Dendritic cell treated with granulocyte-macrophage colony-stimulating factor and Interleukin-4, amounts not matched to agents 40 ng/mL and 50 ng/mL, for 4 days (primary cell): ENCODE data around the gene MBTPS1.

ENCODE experiments used
- H3K27ac Mint-ChIP-seq: one replicate; pipeline ENCODE4 v1.8.0; 2022; ENCODE audit warnings: mild to moderate bottlenecking, mixed read lengths
- H3K27me3 Mint-ChIP-seq: one replicate; pipeline ENCODE4 v1.8.0; 2022; ENCODE audit warnings: mild to moderate bottlenecking, mixed read lengths
- H3K36me3 Mint-ChIP-seq: one replicate; pipeline ENCODE4 v1.8.0; 2022; ENCODE audit warnings: low read depth, mixed read lengths
- H3K4me1 Mint-ChIP-seq: one replicate; pipeline ENCODE4 v1.8.0; 2022; ENCODE audit warnings: low read depth, mixed read lengths
- H3K4me3 Mint-ChIP-seq: one replicate; pipeline ENCODE4 v1.8.0; 2022; ENCODE audit warnings: mild to moderate bottlenecking, moderate library complexity, mixed read lengths
- H3K9me3 Mint-ChIP-seq: one replicate; pipeline ENCODE4 v1.8.0; 2022; ENCODE audit warnings: mixed read lengths
- intact Hi-C: fragments of 100-400 bp; cut with micrococcal nuclease; formaldehyde crosslinking; loops from one replicate; pipeline ENCODE4 v1.15.0; 2022

The MBTPS1 gene

DNA sequence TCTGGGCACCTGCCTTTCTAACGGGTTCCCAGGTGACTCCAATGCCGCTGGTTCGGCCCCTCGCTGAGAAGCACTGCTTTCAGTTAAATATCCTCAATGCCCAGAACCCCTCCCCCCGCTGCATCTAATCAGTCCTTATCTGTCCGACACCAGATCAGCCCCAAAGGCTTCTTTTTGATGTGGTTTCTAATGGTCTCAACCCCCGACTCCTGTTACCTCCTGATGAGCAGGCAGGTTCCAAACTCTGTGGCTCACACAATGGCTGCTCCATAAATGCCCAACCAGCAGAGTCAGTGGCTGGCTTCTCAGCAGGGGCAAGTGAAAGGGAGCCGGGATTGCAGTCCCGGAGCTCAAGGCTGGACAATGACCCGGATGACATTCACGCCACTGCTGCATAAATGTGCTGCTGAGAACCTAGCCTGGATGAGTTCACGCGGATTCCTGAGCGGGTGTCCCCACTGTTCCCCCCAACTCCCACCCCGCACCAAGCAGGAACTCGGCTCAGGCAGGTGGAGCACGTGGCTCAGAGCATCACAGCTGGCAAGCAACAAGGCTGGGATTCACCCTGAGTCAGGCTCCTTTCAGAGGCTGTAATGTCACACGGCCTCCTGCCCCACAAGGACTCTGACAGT is 73.1 kb downstream of the MBTPS1 start:
- intact Hi-C loops: no loop called here
- no peak overlapping the region for H3K4me3 Mint-ChIP-seq
- H3K36me3 Mint-ChIP-seq: peaks cover 16% of the 10 kb centered on the region
- H3K9me3 Mint-ChIP-seq: no peaks in the 10 kb centered on the region
- H3K27ac Mint-ChIP-seq: no peak overlapping the region
- peaks cover 72% of the 10 kb centered on the region for H3K27me3 Mint-ChIP-seq
- peaks cover 6% of the 10 kb centered on the region for H3K4me1 Mint-ChIP-seq

DNA sequence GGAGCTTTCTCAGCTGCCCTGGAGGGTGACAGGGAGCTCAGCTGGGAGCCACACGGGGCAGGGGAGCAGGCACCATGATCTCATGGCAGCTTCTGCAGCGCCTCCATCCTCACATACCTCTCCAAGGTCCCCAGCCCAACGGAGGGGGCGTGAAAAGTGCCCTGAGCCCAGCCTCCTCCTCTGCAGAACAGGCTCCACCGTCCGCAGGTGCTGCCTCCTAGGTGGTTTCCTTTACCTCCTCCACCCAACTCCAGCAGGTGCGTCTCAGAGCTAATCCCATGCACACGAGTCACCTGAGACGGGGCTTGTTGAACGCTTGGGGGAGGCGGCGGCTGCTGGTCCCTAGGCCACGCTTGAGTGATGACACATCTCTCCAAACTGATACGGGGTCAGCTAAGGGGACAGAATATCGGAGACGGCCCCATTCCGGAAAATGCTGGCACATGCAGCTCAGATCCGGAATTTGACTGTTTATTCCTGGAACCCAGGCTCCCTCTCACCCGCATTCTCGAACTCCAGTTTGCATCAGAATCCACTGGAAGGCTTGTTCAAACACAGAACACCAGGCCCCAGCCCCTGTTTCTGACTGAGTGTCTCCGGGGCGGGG is 73.8 kb downstream of the MBTPS1 start:
- Mint-ChIP-seq H3K27ac (no peak overlapping the region), H3K9me3 (no peaks in the 10 kb centered on the region), H3K4me3 (no peak overlapping the region), H3K36me3 (peaks cover 12% of the 10 kb centered on the region), H3K4me1 (peaks cover 6% of the 10 kb centered on the region), H3K27me3 (peaks cover 78% of the 10 kb centered on the region)
- intact Hi-C loops: no loop called here

GRCh38 chr16:84042308-84042878 is 74.3 kb downstream of the MBTPS1 start, which contains the start of gene SLC38A8:
Gene SLC38A8 (minus strand): TSS chr16:84042795. CDS start chr16:84042157, 638 bp downstream.
- peaks cover 6% of the 10 kb centered on the region for H3K36me3 Mint-ChIP-seq
- peaks cover 6% of the 10 kb centered on the region for H3K4me1 Mint-ChIP-seq
- intact Hi-C loops: no loop called here
- H3K4me3 Mint-ChIP-seq: no peak within 1 kb of the TSS
- no peaks in the 10 kb centered on the region for H3K9me3 Mint-ChIP-seq
- H3K27ac Mint-ChIP-seq: no peak within 1 kb of the TSS
- H3K27me3 Mint-ChIP-seq: peaks cover 79% of the 10 kb centered on the region

DNA sequence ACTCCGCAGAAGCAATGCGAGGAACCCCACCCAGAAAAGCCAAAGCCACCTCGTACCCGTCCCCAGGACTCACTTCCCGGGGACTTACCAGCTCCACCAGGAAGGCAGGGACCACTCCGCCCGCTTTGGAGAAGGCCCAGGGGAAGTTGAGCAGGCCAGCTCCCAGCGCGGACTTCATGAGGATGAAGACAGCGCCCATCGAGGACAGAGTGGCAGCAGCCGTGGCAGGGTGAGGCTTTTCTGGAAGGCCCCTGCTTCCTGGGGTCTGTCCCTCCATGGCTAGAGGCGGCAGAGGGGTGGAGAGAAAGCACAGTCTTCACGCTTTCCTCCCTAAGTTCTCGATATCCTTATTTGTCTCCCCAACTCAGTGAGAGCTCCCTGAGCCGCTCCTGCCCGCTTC is 74.9 kb downstream of the MBTPS1 start:
- peaks cover 6% of the 10 kb centered on the region for H3K4me1 Mint-ChIP-seq
- intact Hi-C loops: no loop called here
- no peaks in the 10 kb centered on the region for H3K9me3 Mint-ChIP-seq
- H3K27ac Mint-ChIP-seq: no peak overlapping the region
- H3K36me3 Mint-ChIP-seq: peaks cover under 1% of the 10 kb centered on the region
- H3K27me3 Mint-ChIP-seq: peaks cover 80% of the 10 kb centered on the region
- no peak overlapping the region for H3K4me3 Mint-ChIP-seq

- no peak overlapping the region for H3K27ac Mint-ChIP-seq
- H3K4me3 Mint-ChIP-seq: no peak overlapping the region
- H3K4me1 Mint-ChIP-seq: peaks cover 6% of the 10 kb centered on the region
- H3K9me3 Mint-ChIP-seq: peaks cover 6% of the 10 kb centered on the region
- peaks cover 83% of the 10 kb centered on the region for H3K27me3 Mint-ChIP-seq
- intact Hi-C loops: no loop called here
- H3K36me3 Mint-ChIP-seq: no peaks in the 10 kb centered on the region
Observed at GRCh38 chr16:84040823-84041820, 75.6 kb downstream of the MBTPS1 start.

DNA sequence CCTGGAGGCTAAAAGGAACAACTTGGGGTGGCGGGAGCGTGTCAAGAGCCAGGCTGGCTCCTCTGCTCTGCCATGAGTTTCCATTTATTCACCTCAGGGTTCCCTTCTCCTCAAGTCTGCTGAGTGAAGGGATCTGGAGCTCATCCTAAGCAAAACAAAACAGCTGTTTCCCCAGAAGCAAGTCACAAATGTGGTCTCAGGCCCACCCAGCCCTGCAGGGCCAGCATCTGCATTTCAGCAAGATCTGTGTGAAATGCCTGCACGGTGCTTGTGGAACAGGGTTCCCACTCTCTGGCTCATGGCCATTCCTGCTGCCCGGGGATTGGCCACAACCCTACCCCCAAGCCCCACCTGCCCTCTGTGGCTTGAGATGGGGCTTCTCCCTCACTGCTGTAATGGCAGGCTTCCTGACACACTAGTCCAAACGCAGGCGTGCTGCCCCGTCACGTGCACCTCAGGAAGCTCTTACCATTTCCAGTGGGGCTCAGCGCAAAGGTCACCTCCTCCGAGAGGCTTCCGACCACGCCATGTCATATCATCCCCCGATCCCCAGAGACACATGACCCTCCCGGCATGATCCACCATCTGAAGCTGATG is 76.4 kb downstream of the MBTPS1 start:
- H3K4me3 Mint-ChIP-seq: no peak overlapping the region
- H3K4me1 Mint-ChIP-seq: peaks cover 6% of the 10 kb centered on the region
- H3K36me3 Mint-ChIP-seq: no peaks in the 10 kb centered on the region
- intact Hi-C loops: no loop called here
- no peak overlapping the region for H3K27ac Mint-ChIP-seq
- peaks cover 82% of the 10 kb centered on the region for H3K27me3 Mint-ChIP-seq
- peaks cover 9% of the 10 kb centered on the region for H3K9me3 Mint-ChIP-seq

GRCh38 chr16:84039696-84040095 is 77.0 kb downstream of the MBTPS1 start:
- Mint-ChIP-seq H3K27me3 (peaks cover 83% of the 10 kb centered on the region), H3K9me3 (peaks cover 9% of the 10 kb centered on the region), H3K4me1 (peaks cover 6% of the 10 kb centered on the region), H3K4me3 (no peak overlapping the region), H3K27ac (no peak overlapping the region), H3K36me3 (no peaks in the 10 kb centered on the region)
- intact Hi-C loops: no loop called here

- H3K27ac Mint-ChIP-seq: no peak overlapping the region
- no peak overlapping the region for H3K4me3 Mint-ChIP-seq
Observed at GRCh38 chr16:84038469-84038868, 78.3 kb downstream of the MBTPS1 start.

DNA sequence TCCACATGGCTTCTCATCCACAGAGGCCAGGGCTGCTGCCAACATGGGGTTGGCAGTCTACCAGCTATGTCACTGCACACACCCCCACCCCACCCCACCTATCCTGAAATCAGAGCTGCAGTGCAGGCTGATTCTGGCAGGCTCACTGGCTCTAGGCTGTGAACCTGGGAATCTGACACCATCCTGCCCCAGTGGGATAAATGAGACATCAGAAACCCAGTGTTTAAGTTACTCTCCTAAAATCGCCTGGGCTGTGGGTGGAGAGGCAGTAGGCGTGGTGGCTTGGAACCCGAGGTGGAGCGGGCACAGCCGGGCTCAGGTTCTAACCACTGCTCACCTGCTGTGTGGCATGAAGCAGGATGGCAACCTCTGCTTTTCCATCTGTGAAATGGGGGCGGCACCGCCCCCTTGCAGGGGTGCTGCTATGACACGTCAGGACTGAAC is 79.7 kb downstream of the MBTPS1 start:
- H3K9me3 Mint-ChIP-seq: peaks cover 9% of the 10 kb centered on the region
- H3K4me1 Mint-ChIP-seq: no peaks in the 10 kb centered on the region
- no peak overlapping the region for H3K4me3 Mint-ChIP-seq
- intact Hi-C loops: no loop called here
- no peaks in the 10 kb centered on the region for H3K36me3 Mint-ChIP-seq
- H3K27ac Mint-ChIP-seq: no peak overlapping the region
- H3K27me3 Mint-ChIP-seq: peaks cover 83% of the 10 kb centered on the region

More at GRCh38 chr16:84038469-84038868, 78.3 kb downstream of the MBTPS1 start:
- Mint-ChIP-seq H3K27me3 (peaks cover 83% of the 10 kb centered on the region), H3K36me3 (no peaks in the 10 kb centered on the region), H3K4me1 (no peaks in the 10 kb centered on the region), H3K9me3 (peaks cover 9% of the 10 kb centered on the region)
- intact Hi-C loops: no loop called here

GRCh38 chr16:84036131-84036530 is 80.6 kb downstream of the MBTPS1 start:
- intact Hi-C loops: no loop called here
- H3K27ac Mint-ChIP-seq: no peak overlapping the region
- H3K9me3 Mint-ChIP-seq: peaks cover 16% of the 10 kb centered on the region
- no peak overlapping the region for H3K4me3 Mint-ChIP-seq
- H3K4me1 Mint-ChIP-seq: no peaks in the 10 kb centered on the region
- H3K27me3 Mint-ChIP-seq: peaks cover 83% of the 10 kb centered on the region
- H3K36me3 Mint-ChIP-seq: peaks cover 5% of the 10 kb centered on the region

- peaks cover 32% of the 10 kb centered on the region for H3K9me3 Mint-ChIP-seq
- H3K27me3 Mint-ChIP-seq: peaks cover 86% of the 10 kb centered on the region
- H3K4me1 Mint-ChIP-seq: peaks cover 11% of the 10 kb centered on the region
- intact Hi-C loops: no loop called here
- no peak overlapping the region for H3K27ac Mint-ChIP-seq
- H3K4me3 Mint-ChIP-seq: no peak overlapping the region
- H3K36me3 Mint-ChIP-seq: peaks cover 18% of the 10 kb centered on the region
Observed at GRCh38 chr16:84034516-84034915, 82.2 kb downstream of the MBTPS1 start.

DNA sequence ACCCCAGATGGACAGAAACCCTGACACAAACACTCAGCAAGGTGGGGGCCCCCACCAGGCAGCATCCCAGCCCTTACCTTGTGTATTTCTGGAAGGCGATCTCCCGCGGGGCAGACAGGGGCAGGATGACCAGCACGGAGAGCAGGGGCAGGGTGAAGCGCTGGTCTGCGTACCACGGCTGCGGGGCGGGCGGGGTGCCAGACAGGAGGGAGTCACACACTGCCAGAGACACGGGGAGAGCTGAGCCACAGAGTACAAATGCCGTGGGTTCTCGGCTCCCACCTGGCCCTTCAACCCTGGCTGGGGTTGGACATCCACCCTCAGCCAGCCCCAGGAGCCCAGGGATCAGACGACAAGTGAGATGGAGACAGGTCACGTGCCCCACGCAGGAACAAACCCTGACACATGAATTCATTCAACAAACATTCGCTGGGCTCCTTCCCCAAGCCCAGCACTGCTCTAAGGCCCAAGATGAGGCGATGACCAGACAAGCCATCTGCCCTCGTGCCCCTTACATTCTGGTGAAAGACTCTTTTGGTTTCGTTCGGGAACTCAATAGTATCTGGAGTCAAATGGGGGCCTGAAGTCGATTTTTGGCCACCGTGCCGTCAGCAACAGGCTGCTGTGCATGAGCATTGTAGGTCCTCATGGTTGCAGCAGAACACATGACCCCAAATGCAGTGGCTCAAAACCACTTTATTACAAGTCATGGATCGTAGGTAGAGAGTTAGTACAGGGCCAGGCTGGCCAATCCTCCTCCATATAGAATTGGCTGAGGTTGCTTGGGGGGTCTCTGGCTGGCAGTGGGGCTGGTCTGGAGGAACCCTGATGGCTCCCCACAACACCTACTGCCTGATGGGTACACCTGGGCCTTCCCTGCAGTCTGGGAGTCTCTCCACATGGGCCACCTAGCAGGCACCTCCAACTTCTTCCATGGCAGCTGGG is 83.2 kb downstream of the MBTPS1 start:
- Mint-ChIP-seq H3K4me1 (peaks cover 21% of the 10 kb centered on the region), H3K4me3 (no peak overlapping the region), H3K36me3 (peaks cover 18% of the 10 kb centered on the region), H3K27me3 (peaks cover 82% of the 10 kb centered on the region), H3K9me3 (peaks cover 33% of the 10 kb centered on the region), H3K27ac (no peak overlapping the region)
- intact Hi-C loops: no loop called here
